T-helper 17 cell (primary cell): ENCODE measurements around the gene TMEM143. TPM values are rescaled to one million over a fixed set of nuclear protein-coding genes. Genes with fewer than 3 reads are reported as not detected.

ENCODE experiments used
- ATAC-seq: fragments of 150-1000 bp; cut with Tn5 transposase; 2 replicates; pipeline ENCODE4 v1.10.0; 2021; ENCODE audit warnings: mild to moderate bottlenecking, moderate library complexity
- DNase-seq, 3 donors: peaks; one replicate each; pipeline versions ENCODE4 v3.0.0 to v3.0.0-alpha.2; 2020 to 2021
- H3K9me3 ChIP-seq: one replicate; pipeline ENCODE4 v1.7.0; 2013; ENCODE audit warnings: low read length, mild to moderate bottlenecking; ENCODE audit not compliant: control insufficient read depth, poor library complexity, severe bottlenecking
- H3K27ac Mint-ChIP-seq: one replicate; pipeline ENCODE4 v1.8.0; 2022; ENCODE audit warnings: mild to moderate bottlenecking, moderate library complexity, mixed read lengths
- H3K27me3 Mint-ChIP-seq: one replicate; pipeline ENCODE4 v1.8.0; 2022; ENCODE audit warnings: mixed read lengths
- H3K36me3 Mint-ChIP-seq: one replicate; pipeline ENCODE4 v1.8.0; 2022; ENCODE audit warnings: low read depth, mixed read lengths
- H3K4me1 Mint-ChIP-seq: one replicate; pipeline ENCODE4 v1.8.0; 2022; ENCODE audit warnings: mild to moderate bottlenecking, mixed read lengths
- H3K4me3 Mint-ChIP-seq: one replicate; pipeline ENCODE4 v1.8.0; 2022; ENCODE audit warnings: mild to moderate bottlenecking, moderate library complexity, mixed read lengths
- total RNA-seq, 4 donors: library from RNA in 2 of 4; stranded (reverse) in 2 of 4; gene quantifications; one replicate each; pipeline ENCODE4 v1.2.3 and lab custom pipeline; 2022 to 2026

TMEM143 gene
- total RNA-seq, 2 donors from 2014 or later = 7.9 to 8.8 TPM

- H3K4me1 Mint-ChIP-seq = peaks cover 3% of the 10 kb centered on the region
- no peaks in the 10 kb centered on the region for H3K9me3 ChIP-seq
- no peak overlapping the region for H3K4me3 Mint-ChIP-seq
- H3K27ac Mint-ChIP-seq = no peak overlapping the region
- no peak for DNase-seq
- H3K27me3 Mint-ChIP-seq = no peaks in the 10 kb centered on the region
- H3K36me3 Mint-ChIP-seq = no peaks in the 10 kb centered on the region
- no peak for ATAC-seq
These were observed 21.4 kb downstream of the TMEM143 start for GRCh38 chr19:48342414-48342738.

- no peak overlapping the region for H3K4me3 Mint-ChIP-seq
- no peaks in the 10 kb centered on the region for H3K36me3 Mint-ChIP-seq
- no peaks in the 10 kb centered on the region for H3K9me3 ChIP-seq
- ATAC-seq (no peak), DNase-seq (no peak)
- no peaks in the 10 kb centered on the region for H3K27me3 Mint-ChIP-seq
- H3K4me1 Mint-ChIP-seq = peaks cover 3% of the 10 kb centered on the region
- H3K27ac Mint-ChIP-seq = no peak overlapping the region
These were observed 22.0 kb downstream of the TMEM143 start for GRCh38 chr19:48341515-48342413.

GRCh38 chr19:48340995-48341394 lies 22.7 kb downstream of the TMEM143 start:
- no peak for ATAC-seq
- Mint-ChIP-seq H3K27ac (no peak overlapping the region), H3K36me3 (no peaks in the 10 kb centered on the region), H3K4me3 (no peak overlapping the region), H3K27me3 (no peaks in the 10 kb centered on the region), H3K4me1 (peaks cover 3% of the 10 kb centered on the region)
- no peaks in the 10 kb centered on the region for H3K9me3 ChIP-seq
- no peak for DNase-seq

- no peaks in the 10 kb centered on the region for H3K9me3 ChIP-seq
- Mint-ChIP-seq H3K36me3 (no peaks in the 10 kb centered on the region), H3K27me3 (no peaks in the 10 kb centered on the region), H3K4me1 (peaks cover 12% of the 10 kb centered on the region), H3K27ac (peak overlapping the region; percentile 21), H3K4me3 (no peak overlapping the region)
- DNase-seq (no peak), ATAC-seq (no peak)
These were observed 24.8 kb downstream of the TMEM143 start for GRCh38 chr19:48338802-48339503.

- no peak overlapping the region for H3K4me3 Mint-ChIP-seq
- H3K9me3 ChIP-seq = no peaks in the 10 kb centered on the region
- peak overlapping the region; percentile 21 for H3K27ac Mint-ChIP-seq
- DNase-seq (no peak), ATAC-seq (no peak)
- H3K27me3 Mint-ChIP-seq = no peaks in the 10 kb centered on the region
- peaks cover under 1% of the 10 kb centered on the region for H3K36me3 Mint-ChIP-seq
- H3K4me1 Mint-ChIP-seq = peaks cover 16% of the 10 kb centered on the region
These were observed 25.4 kb downstream of the TMEM143 start for GRCh38 chr19:48338253-48338755.

- ATAC-seq (peak; percentile 64), DNase-seq (peak; percentile 89 to 94 (median 92))
- Mint-ChIP-seq H3K27me3 (no peaks in the 10 kb centered on the region), H3K27ac (peak overlapping the region; percentile 100), H3K4me3 (peak overlapping the region; percentile 100), H3K4me1 (peaks cover 48% of the 10 kb centered on the region), H3K36me3 (peaks cover 6% of the 10 kb centered on the region)
- no peaks in the 10 kb centered on the region for H3K9me3 ChIP-seq
These were observed 30.0 kb downstream of the TMEM143 start for GRCh38 chr19:48333467-48334384.

GRCh38 chr19:48332662-48333466 lies 30.9 kb downstream of the TMEM143 start:
- ATAC-seq (peak; percentile 78), DNase-seq (peak; percentile 87 to 94 (median 90))
- Mint-ChIP-seq H3K27ac (peak overlapping the region; percentile 100), H3K4me3 (peak overlapping the region; percentile 100), H3K27me3 (no peaks in the 10 kb centered on the region), H3K36me3 (peaks cover 6% of the 10 kb centered on the region), H3K4me1 (peaks cover 48% of the 10 kb centered on the region)
- H3K9me3 ChIP-seq = no peaks in the 10 kb centered on the region

GRCh38 chr19:48332351-48332661 lies 31.4 kb downstream of the TMEM143 start:
- Mint-ChIP-seq H3K36me3 (peaks cover 6% of the 10 kb centered on the region), H3K27ac (peak overlapping the region; percentile 100), H3K4me1 (peaks cover 53% of the 10 kb centered on the region), H3K27me3 (no peaks in the 10 kb centered on the region), H3K4me3 (peak overlapping the region; percentile 100)
- no peak for ATAC-seq
- no peaks in the 10 kb centered on the region for H3K9me3 ChIP-seq
- no peak for DNase-seq

GRCh38 chr19:48330012-48330681 lies 33.6 kb downstream of the TMEM143 start:
- peaks cover 8% of the 10 kb centered on the region for H3K36me3 Mint-ChIP-seq
- DNase-seq (peak; percentile 71 to 75 (median 72)), ATAC-seq (peak; percentile 47)
- no peaks in the 10 kb centered on the region for H3K27me3 Mint-ChIP-seq
- H3K4me3 Mint-ChIP-seq = peak overlapping the region; percentile 97
- no peaks in the 10 kb centered on the region for H3K9me3 ChIP-seq
- H3K4me1 Mint-ChIP-seq = peaks cover 64% of the 10 kb centered on the region
- peak overlapping the region; percentile 100 for H3K27ac Mint-ChIP-seq

GRCh38 chr19:48329167-48329891 lies 34.4 kb downstream of the TMEM143 start:
- H3K27ac Mint-ChIP-seq = peak overlapping the region; percentile 100
- peaks cover 62% of the 10 kb centered on the region for H3K4me1 Mint-ChIP-seq
- H3K9me3 ChIP-seq = no peaks in the 10 kb centered on the region
- ATAC-seq (no peak), DNase-seq (peak in 1 of 3 donors; percentile 28)
- peaks cover 9% of the 10 kb centered on the region for H3K36me3 Mint-ChIP-seq
- H3K27me3 Mint-ChIP-seq = no peaks in the 10 kb centered on the region
- H3K4me3 Mint-ChIP-seq = peak overlapping the region; percentile 97

- H3K4me1 Mint-ChIP-seq = peaks cover 67% of the 10 kb centered on the region
- H3K27ac Mint-ChIP-seq = peak within 1 kb of the TSS; percentile 100
- H3K36me3 Mint-ChIP-seq = peaks cover 3% of the 10 kb centered on the region
- peak; percentile 38 for ATAC-seq
- peak within 1 kb of the TSS; percentile 97 for H3K4me3 Mint-ChIP-seq
- no peaks in the 10 kb centered on the region for H3K9me3 ChIP-seq
- no peaks in the 10 kb centered on the region for H3K27me3 Mint-ChIP-seq
- peak; percentile 70 to 81 (median 72) for DNase-seq
These were observed 38.4 kb downstream of the TMEM143 start, which contains the start of gene EMP3 for GRCh38 chr19:48325265-48325910. Gene EMP3 (plus strand): TSS chr19:48325552. CDS start chr19:48326845, 1,293 bp downstream.
